ENCODE results near the gene FUT9. TPM values are rescaled to one million over a fixed set of nuclear protein-coding genes. Genes with fewer than 3 reads are reported as not detected.

Gene FUT9
- total and polyA plus RNA-seq, 2 experiments from 2014 or later = 2.1 to 6.8 TPM

DNA sequence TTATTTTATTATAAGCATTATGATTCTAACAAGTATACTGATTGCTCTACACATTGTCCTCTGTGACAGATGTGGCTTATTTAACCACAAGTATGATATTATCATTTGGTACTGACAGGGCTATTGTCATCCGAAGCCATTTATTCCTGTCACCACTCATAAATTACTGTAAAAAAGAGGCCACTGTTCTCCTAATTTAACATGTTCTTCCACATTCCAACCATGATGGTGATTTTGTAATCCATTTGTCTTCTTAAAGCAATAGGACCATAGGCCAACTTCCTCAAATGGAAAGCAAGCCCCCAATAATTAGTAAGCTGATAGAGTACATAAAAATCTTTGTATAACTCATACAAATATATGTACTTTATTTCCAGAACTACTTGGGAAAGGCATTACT, 50.6 kb downstream of the FUT9 start:
- H4K20me1 ChIP-seq (replicated peaks; ENCODE audit: insufficient read depth) = no peaks in the 10 kb centered on the region
- no peak overlapping the region for H3K27ac Mint-ChIP-seq
- H3K36me3 ChIP-seq (ENCODE audit: insufficient read depth) = no peaks in the 10 kb centered on the region
- H3F3A ChIP-seq (replicated peaks; ENCODE audit: low read depth) = no peaks in the 10 kb centered on the region
- no peak for ATAC-seq
- no peak overlapping the region for H3K4me3 Mint-ChIP-seq
- H3K4me3 ChIP-seq = no peak overlapping the region
- DNase-seq (ENCODE audit: low spot score) = no peak
- H3K79me2 ChIP-seq (replicated peaks; ENCODE audit: insufficient read depth) = no peaks in the 10 kb centered on the region
- no peaks in the 10 kb centered on the region for H3K27me3 Mint-ChIP-seq (ENCODE audit: insufficient read depth, low read depth, poor library complexity)
- H3K9me3 Mint-ChIP-seq = peaks cover 4% of the 10 kb centered on the region; the same call in 1 of the 3 replicates
- TF ChIP-seq ZNF331 (CRISPR knock-in tag; IDR thresholded peaks at IDR 0.05; ENCODE audit: low read depth) (no peak), ZNF114 (CRISPR knock-in tag; IDR thresholded peaks at IDR 0.05) (no peak), JUNB (IDR thresholded peaks at IDR 0.05; ENCODE audit: unreplicated experiment) (no peak), EZH2 (IDR thresholded peaks at IDR 0.05; ENCODE audit: low read depth, unreplicated experiment) (no peak), EZH2phosphoT487 (IDR thresholded peaks at IDR 0.05; ENCODE audit: unreplicated experiment) (no peak)
- TF ChIP-seq, protein P1, sequence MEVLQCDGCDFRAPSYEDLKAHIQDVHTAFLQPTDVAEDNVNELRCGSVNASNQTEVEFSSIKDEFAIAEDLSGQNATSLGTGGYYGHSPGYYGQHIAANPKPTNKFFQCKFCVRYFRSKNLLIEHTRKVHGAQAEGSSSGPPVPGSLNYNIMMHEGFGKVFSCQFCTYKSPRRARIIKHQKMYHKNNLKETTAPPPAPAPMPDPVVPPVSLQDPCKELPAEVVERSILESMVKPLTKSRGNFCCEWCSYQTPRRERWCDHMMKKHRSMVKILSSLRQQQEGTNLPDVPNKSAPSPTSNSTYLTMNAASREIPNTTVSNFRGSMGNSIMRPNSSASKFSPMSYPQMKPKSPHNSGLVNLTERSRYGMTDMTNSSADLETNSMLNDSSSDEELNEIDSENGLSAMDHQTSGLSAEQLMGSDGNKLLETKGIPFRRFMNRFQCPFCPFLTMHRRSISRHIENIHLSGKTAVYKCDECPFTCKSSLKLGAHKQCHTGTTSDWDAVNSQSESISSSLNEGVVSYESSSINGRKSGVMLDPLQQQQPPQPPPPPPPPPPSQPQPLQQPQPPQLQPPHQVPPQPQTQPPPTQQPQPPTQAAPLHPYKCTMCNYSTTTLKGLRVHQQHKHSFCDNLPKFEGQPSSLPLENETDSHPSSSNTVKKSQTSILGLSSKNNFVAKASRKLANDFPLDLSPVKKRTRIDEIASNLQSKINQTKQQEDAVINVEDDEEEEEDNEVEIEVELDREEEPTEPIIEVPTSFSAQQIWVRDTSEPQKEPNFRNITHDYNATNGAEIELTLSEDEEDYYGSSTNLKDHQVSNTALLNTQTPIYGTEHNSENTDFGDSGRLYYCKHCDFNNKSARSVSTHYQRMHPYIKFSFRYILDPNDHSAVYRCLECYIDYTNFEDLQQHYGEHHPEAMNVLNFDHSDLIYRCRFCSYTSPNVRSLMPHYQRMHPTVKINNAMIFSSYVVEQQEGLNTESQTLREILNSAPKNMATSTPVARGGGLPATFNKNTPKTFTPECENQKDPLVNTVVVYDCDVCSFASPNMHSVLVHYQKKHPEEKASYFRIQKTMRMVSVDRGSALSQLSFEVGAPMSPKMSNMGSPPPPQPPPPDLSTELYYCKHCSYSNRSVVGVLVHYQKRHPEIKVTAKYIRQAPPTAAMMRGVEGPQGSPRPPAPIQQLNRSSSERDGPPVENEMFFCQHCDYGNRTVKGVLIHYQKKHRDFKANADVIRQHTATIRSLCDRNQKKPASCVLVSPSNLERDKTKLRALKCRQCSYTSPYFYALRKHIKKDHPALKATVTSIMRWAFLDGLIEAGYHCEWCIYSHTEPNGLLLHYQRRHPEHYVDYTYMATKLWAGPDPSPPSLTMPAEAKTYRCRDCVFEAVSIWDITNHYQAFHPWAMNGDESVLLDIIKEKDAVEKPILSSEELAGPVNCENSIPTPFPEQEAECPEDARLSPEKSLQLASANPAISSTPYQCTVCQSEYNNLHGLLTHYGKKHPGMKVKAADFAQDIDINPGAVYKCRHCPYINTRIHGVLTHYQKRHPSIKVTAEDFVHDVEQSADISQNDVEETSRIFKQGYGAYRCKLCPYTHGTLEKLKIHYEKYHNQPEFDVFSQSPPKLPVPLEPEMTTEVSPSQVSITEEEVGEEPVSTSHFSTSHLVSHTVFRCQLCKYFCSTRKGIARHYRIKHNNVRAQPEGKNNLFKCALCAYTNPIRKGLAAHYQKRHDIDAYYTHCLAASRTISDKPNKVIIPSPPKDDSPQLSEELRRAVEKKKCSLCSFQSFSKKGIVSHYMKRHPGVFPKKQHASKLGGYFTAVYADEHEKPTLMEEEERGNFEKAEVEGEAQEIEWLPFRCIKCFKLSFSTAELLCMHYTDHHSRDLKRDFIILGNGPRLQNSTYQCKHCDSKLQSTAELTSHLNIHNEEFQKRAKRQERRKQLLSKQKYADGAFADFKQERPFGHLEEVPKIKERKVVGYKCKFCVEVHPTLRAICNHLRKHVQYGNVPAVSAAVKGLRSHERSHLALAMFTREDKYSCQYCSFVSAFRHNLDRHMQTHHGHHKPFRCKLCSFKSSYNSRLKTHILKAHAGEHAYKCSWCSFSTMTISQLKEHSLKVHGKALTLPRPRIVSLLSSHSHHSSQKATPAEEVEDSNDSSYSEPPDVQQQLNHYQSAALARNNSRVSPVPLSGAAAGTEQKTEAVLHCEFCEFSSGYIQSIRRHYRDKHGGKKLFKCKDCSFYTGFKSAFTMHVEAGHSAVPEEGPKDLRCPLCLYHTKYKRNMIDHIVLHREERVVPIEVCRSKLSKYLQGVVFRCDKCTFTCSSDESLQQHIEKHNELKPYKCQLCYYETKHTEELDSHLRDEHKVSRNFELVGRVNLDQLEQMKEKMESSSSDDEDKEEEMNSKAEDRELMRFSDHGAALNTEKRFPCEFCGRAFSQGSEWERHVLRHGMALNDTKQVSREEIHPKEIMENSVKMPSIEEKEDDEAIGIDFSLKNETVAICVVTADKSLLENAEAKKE (CRISPR knock-in tag; IDR thresholded peaks at IDR 0.05) = no peak
- no peaks in the 10 kb centered on the region for H3K27me3 ChIP-seq (ENCODE audit: insufficient read depth)
- H3K4me2 ChIP-seq = no peak overlapping the region
- no peak overlapping the region for H3K27ac ChIP-seq (ENCODE audit: low read depth)
- no peak overlapping the region for H2AFZ ChIP-seq
- H3K9me2 ChIP-seq (ENCODE audit: insufficient read depth) = no peaks in the 10 kb centered on the region
- 0 out of 3 replicates have a peak, but pooled peaks cover 3% of the 10 kb centered on the region for H3K4me1 Mint-ChIP-seq
- no peaks in the 10 kb centered on the region for H3K4me1 ChIP-seq (ENCODE audit: insufficient read depth)
- peaks cover 11% of the 10 kb centered on the region for H3K36me3 Mint-ChIP-seq (ENCODE audit: low read depth)

DNA sequence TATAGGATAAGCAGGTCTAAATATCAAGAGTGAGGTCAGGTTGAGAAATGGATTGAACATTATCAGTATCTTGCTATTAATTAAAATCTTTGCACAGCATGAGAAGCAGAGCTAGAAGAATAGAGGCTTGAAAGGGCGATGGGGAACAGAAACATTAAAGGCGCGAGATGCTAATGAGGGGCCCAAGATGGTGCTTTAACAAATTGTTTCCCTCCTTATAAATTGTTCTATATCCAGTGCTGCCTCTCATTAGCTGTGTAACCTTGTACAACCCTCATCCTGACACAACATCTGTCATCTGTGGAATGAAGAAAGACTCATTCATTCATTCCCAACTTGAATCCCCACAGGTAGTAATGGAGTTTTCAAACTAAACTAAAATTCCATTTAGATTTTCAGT, 57.8 kb downstream of the FUT9 start:
- H3K4me1 ChIP-seq (ENCODE audit: insufficient read depth) = no peaks in the 10 kb centered on the region
- TF ChIP-seq EZH2 (IDR thresholded peaks at IDR 0.05; ENCODE audit: low read depth, unreplicated experiment) (no peak), EZH2phosphoT487 (IDR thresholded peaks at IDR 0.05; ENCODE audit: unreplicated experiment) (no peak), POLR2AphosphoS5 (IDR thresholded peaks at IDR 0.05; ENCODE audit: low read depth) (no peak), ZNF331 (CRISPR knock-in tag; IDR thresholded peaks at IDR 0.05; ENCODE audit: low read depth) (no peak), NANOG (IDR thresholded peaks at IDR 0.05; ENCODE audit: borderline replicate concordance) (no peak)
- TF ChIP-seq, protein P2, sequence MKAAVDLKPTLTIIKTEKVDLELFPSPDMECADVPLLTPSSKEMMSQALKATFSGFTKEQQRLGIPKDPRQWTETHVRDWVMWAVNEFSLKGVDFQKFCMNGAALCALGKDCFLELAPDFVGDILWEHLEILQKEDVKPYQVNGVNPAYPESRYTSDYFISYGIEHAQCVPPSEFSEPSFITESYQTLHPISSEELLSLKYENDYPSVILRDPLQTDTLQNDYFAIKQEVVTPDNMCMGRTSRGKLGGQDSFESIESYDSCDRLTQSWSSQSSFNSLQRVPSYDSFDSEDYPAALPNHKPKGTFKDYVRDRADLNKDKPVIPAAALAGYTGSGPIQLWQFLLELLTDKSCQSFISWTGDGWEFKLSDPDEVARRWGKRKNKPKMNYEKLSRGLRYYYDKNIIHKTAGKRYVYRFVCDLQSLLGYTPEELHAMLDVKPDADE (IDR thresholded peaks at IDR 0.05) = no peak
- TF ChIP-seq, protein P3, sequence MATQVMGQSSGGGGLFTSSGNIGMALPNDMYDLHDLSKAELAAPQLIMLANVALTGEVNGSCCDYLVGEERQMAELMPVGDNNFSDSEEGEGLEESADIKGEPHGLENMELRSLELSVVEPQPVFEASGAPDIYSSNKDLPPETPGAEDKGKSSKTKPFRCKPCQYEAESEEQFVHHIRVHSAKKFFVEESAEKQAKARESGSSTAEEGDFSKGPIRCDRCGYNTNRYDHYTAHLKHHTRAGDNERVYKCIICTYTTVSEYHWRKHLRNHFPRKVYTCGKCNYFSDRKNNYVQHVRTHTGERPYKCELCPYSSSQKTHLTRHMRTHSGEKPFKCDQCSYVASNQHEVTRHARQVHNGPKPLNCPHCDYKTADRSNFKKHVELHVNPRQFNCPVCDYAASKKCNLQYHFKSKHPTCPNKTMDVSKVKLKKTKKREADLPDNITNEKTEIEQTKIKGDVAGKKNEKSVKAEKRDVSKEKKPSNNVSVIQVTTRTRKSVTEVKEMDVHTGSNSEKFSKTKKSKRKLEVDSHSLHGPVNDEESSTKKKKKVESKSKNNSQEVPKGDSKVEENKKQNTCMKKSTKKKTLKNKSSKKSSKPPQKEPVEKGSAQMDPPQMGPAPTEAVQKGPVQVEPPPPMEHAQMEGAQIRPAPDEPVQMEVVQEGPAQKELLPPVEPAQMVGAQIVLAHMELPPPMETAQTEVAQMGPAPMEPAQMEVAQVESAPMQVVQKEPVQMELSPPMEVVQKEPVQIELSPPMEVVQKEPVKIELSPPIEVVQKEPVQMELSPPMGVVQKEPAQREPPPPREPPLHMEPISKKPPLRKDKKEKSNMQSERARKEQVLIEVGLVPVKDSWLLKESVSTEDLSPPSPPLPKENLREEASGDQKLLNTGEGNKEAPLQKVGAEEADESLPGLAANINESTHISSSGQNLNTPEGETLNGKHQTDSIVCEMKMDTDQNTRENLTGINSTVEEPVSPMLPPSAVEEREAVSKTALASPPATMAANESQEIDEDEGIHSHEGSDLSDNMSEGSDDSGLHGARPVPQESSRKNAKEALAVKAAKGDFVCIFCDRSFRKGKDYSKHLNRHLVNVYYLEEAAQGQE (IDR thresholded peaks at IDR 0.05; ENCODE audit: unreplicated experiment) = no peak

More for the DNA sequence above, 57.8 kb downstream of the FUT9 start:
- ATAC-seq = no peak
- Histone ChIP-seq H3K79me2 (replicated peaks; ENCODE audit: insufficient read depth) (no peaks in the 10 kb centered on the region), H3K4me3 (no peak overlapping the region), H3K27me3 (ENCODE audit: insufficient read depth) (no peaks in the 10 kb centered on the region), H3K4me2 (no peak overlapping the region), H3K9me2 (ENCODE audit: insufficient read depth) (no peaks in the 10 kb centered on the region), H2AFZ (no peak overlapping the region), H4K20me1 (replicated peaks; ENCODE audit: insufficient read depth) (no peaks in the 10 kb centered on the region), H3K27ac (ENCODE audit: low read depth) (no peak overlapping the region), H3F3A (replicated peaks; ENCODE audit: low read depth) (no peaks in the 10 kb centered on the region), H3K36me3 (ENCODE audit: insufficient read depth) (no peaks in the 10 kb centered on the region)
- no peaks in the 10 kb centered on the region for H3K9me3 Mint-ChIP-seq
- peaks cover 9% of the 10 kb centered on the region for H3K4me1 Mint-ChIP-seq
- no peaks in the 10 kb centered on the region for H3K27me3 Mint-ChIP-seq (ENCODE audit: insufficient read depth, low read depth, poor library complexity)
- H3K27ac Mint-ChIP-seq = no peak overlapping the region
- no peaks in the 10 kb centered on the region for H3K36me3 Mint-ChIP-seq (ENCODE audit: low read depth)
- no peak for DNase-seq (ENCODE audit: low spot score)
- no peak overlapping the region for H3K4me3 Mint-ChIP-seq

All from GM23338 (cell line).